Neutrophil (primary cell): ENCODE results near the gene CXCR3.
"Not testable (repeated sequence)": the region's sequence is repeated elsewhere in the genome, so short reads cannot be mapped to it uniquely, and the experiment has no call there.

ENCODE experiments used
- H3K27ac ChIP-seq: fragments of 200-600 bp; sonication (generic); 2 replicates; pipeline ENCODE4 v1.5.1; 2016; ENCODE audit warnings: mild to moderate bottlenecking, moderate library complexity
- H3K27me3 ChIP-seq: fragments of 200-600 bp; sonication (generic); 2 replicates; pipeline ENCODE4 v1.6.0; 2016; ENCODE audit warnings: mild to moderate bottlenecking
- H3K36me3 ChIP-seq: fragments of 200-600 bp; sonication (generic); 2 replicates; pipeline ENCODE4 v1.5.1; 2017
- H3K4me1 ChIP-seq, 2 experiments: fragments of 200-600 bp in 1 of 2; sonication (generic) in 1 of 2; 1 replicate in 1 of 2; 2 replicates in 1 of 2; pipeline versions ENCODE4 v1.5.1 to v1.6.1; 2013 to 2016; ENCODE audit warnings: low read depth in 1 of 2, low read length in 1 of 2, mild to moderate bottlenecking in 1 of 2, moderate library complexity in 1 of 2; ENCODE audit not compliant: control insufficient read depth in 1 of 2, insufficient read depth in 1 of 2
- H3K4me3 ChIP-seq, 2 experiments: fragments of 200-600 bp in 1 of 2; sonication (generic) in 1 of 2; 1 replicate in 1 of 2; 2 replicates in 1 of 2; pipeline ENCODE4 v1.5.1; 2013 to 2016; ENCODE audit warnings: low read depth in 1 of 2, low read length in 1 of 2, mild to moderate bottlenecking in 1 of 2, moderate library complexity in 1 of 2
- H3K9me3 ChIP-seq: fragments of 200-600 bp; sonication (generic); 2 replicates; pipeline ENCODE4 v1.5.1; 2016
- TF ChIP-seq, protein P1 (sequence below): fragments of 200-600 bp; sonication (generic); IDR thresholded peaks from 2 replicates; pipeline ENCODE4 v1.5.1; 2016; ENCODE audit warnings: antibody characterized with exemption

The CXCR3 gene

GRCh38 chrX:71653344-71653743 lies 35.0 kb upstream of the CXCR3 start:
- H3K4me3 ChIP-seq: no peak overlapping the region
- no peak overlapping the region for H3K27ac ChIP-seq
- no peaks in the 10 kb centered on the region for H3K4me1 ChIP-seq
- H3K27me3 ChIP-seq: no peaks in the 10 kb centered on the region
- H3K9me3 ChIP-seq: no peaks in the 10 kb centered on the region
- TF ChIP-seq, protein P1, sequence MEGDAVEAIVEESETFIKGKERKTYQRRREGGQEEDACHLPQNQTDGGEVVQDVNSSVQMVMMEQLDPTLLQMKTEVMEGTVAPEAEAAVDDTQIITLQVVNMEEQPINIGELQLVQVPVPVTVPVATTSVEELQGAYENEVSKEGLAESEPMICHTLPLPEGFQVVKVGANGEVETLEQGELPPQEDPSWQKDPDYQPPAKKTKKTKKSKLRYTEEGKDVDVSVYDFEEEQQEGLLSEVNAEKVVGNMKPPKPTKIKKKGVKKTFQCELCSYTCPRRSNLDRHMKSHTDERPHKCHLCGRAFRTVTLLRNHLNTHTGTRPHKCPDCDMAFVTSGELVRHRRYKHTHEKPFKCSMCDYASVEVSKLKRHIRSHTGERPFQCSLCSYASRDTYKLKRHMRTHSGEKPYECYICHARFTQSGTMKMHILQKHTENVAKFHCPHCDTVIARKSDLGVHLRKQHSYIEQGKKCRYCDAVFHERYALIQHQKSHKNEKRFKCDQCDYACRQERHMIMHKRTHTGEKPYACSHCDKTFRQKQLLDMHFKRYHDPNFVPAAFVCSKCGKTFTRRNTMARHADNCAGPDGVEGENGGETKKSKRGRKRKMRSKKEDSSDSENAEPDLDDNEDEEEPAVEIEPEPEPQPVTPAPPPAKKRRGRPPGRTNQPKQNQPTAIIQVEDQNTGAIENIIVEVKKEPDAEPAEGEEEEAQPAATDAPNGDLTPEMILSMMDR: no peak
- no peaks in the 10 kb centered on the region for H3K36me3 ChIP-seq

GRCh38 chrX:71652405-71652804 lies 34.1 kb upstream of the CXCR3 start:
- H3K36me3 ChIP-seq: no peaks in the 10 kb centered on the region
- TF ChIP-seq, protein P1: no peak
- H3K27me3 ChIP-seq: no peaks in the 10 kb centered on the region
- no peaks in the 10 kb centered on the region for H3K4me1 ChIP-seq
- no peak overlapping the region for H3K27ac ChIP-seq
- H3K4me3 ChIP-seq: no peak overlapping the region
- no peaks in the 10 kb centered on the region for H3K9me3 ChIP-seq

DNA sequence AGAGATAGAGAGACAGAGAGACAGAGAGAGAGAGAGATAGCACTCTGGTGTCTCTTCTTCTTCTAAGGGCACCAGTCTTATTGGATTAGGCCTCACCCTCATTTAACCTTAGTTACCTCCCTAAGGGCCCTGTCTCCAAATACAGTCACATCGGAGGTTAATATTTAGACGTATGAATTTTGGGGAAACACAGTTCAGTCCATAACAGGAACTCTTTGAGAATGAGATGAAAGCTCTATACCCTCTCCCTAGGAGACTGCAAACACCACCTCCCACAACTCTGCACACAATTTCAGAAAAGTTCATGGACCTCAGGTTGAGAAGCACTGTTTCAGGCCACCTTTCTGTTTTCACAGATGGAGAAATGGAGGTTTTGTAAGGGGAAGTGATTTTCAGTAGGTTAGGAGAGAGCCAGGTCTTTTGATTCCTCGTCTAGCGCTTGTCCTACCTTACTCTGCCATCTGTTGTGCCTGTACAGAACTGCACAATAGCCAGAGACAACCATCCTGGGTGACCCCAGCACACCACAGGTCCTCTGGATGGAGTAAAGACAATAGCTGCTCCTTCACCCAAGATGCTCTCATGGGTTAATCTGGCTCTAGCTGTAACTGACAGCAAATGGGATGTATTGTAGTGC lies 32.1 kb upstream of the CXCR3 start:
- Histone ChIP-seq H3K4me3 (no peak overlapping the region), H3K4me1 (no peaks in the 10 kb centered on the region), H3K27ac (no peak overlapping the region), H3K36me3 (no peaks in the 10 kb centered on the region), H3K9me3 (no peaks in the 10 kb centered on the region), H3K27me3 (no peaks in the 10 kb centered on the region)
- TF ChIP-seq, protein P1: no peak

- H3K4me1 ChIP-seq, H3K27ac ChIP-seq, H3K9me3 ChIP-seq, H3K27me3 ChIP-seq, H3K4me3 ChIP-seq, H3K36me3 ChIP-seq: not testable (repeated sequence)
These were observed 26.1 kb upstream of the CXCR3 start for GRCh38 chrX:71644406-71644805.

- Histone ChIP-seq H3K4me3 (no peak overlapping the region), H3K9me3 (no peaks in the 10 kb centered on the region), H3K36me3 (no peaks in the 10 kb centered on the region), H3K27me3 (no peaks in the 10 kb centered on the region), H3K4me1 (no peaks in the 10 kb centered on the region), H3K27ac (no peak overlapping the region)
- TF ChIP-seq, protein P1: no peak
These were observed 21.7 kb upstream of the CXCR3 start for GRCh38 chrX:71640002-71640401.

DNA sequence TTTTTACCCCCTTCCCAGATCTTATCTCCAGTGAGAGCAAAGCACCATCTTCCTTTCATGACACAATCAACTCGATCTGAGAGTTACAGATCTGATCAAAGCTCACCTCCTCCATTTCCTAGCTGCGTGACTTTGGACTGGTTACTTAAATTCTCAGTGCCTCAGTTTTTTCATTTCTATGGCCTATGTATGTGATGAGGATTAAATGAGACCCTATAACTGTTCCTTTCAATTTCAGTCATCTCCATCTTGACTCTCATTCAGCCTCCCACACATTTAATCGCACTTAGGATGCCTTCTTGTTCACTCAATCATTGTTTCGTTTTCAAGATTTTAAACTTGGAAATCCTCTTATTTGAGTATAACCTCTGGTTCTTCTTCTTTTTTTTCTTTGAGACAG lies 20.1 kb upstream of the CXCR3 start:
- no peak overlapping the region for H3K4me3 ChIP-seq
- no peaks in the 10 kb centered on the region for H3K27me3 ChIP-seq
- TF ChIP-seq, protein P1: no peak
- no peaks in the 10 kb centered on the region for H3K36me3 ChIP-seq
- H3K27ac ChIP-seq: no peak overlapping the region
- no peaks in the 10 kb centered on the region for H3K4me1 ChIP-seq
- H3K9me3 ChIP-seq: no peaks in the 10 kb centered on the region
